ENCODE results near the gene WDR5B. TPM values are rescaled to one million over a fixed set of nuclear protein-coding genes. Genes with fewer than 3 reads are reported as not detected.

WDR5B gene
- polyA plus RNA-seq, 1 donor (not counting 4 experiments of a cell fraction or from before 2014, with no cell fraction given) = 4.0 TPM

- Histone ChIP-seq H3K4me2 (ENCODE audit: control insufficient read depth, extremely low read depth, insufficient read depth, low read depth, low read length) (no peak overlapping the region), H3K4me3 (ENCODE audit: control insufficient read depth in 2 of 3, extremely low read depth in 1 of 3, insufficient read depth in 2 of 3, low read depth in 1 of 3, low read length in 3 of 3) (no peak overlapping the region), H3K79me2 (ENCODE audit: control insufficient read depth, insufficient read depth, low read length) (no peaks in the 10 kb centered on the region), H3K27ac (ENCODE audit: control insufficient read depth, insufficient read depth, low read length) (no peak overlapping the region), H4K20me1 (ENCODE audit: control insufficient read depth, extremely low read depth, insufficient read depth, low read length) (no peaks in the 10 kb centered on the region), H3K36me3 (ENCODE audit: control insufficient read depth in 2 of 2, extremely low read depth in 1 of 2, insufficient read depth in 2 of 2, low read length in 2 of 2) (no peaks in the 10 kb centered on the region), H3K27me3 (ENCODE audit: control insufficient read depth, extremely low read depth, insufficient read depth, low read length) (no peaks in the 10 kb centered on the region), H3K4me1 (ENCODE audit: control insufficient read depth, extremely low read depth, insufficient read depth, low read length) (peaks cover 9% of the 10 kb centered on the region), H2AFZ (ENCODE audit: control insufficient read depth, low read length) (no peak overlapping the region), H3K9me1 (ENCODE audit: control insufficient read depth, extremely low read depth, insufficient read depth, low read length) (no peaks in the 10 kb centered on the region), H3K9ac (ENCODE audit: control insufficient read depth, extremely low read depth, insufficient read depth, low read length) (no peak overlapping the region), H3K9me3 (ENCODE audit: control insufficient read depth, low read depth, low read length) (no peaks in the 10 kb centered on the region)
- no peak for TF ChIP-seq EZH2 (IDR thresholded peaks at IDR 0.05; ENCODE audit: low read length)
- no peak for TF ChIP-seq CTCF (optimal IDR thresholded peaks at IDR 0.05 in 1 of 3, IDR thresholded peaks at IDR 0.05 in 1 of 3, conservative IDR thresholded peaks at IDR 0.05 in 1 of 3; ENCODE audit: extremely low read depth in 1 of 3, insufficient read depth in 2 of 3, low read length in 3 of 3)
- dilution Hi-C loops (cut with MboI; ENCODE audit: extremely low pct_ligation_motif_present, low sequenced_read_pairs) = no loop called here
- FAIRE-seq (no peak), DNase-seq (ENCODE audit: low read depth, low spot score) (no peak)
Measured at GRCh38 chr3:122397201-122397600, 18.7 kb downstream of the WDR5B start.

- H3K27ac ChIP-seq (ENCODE audit: control insufficient read depth, insufficient read depth, low read length) = no peak overlapping the region
- no peaks in the 10 kb centered on the region for H4K20me1 ChIP-seq (ENCODE audit: control insufficient read depth, extremely low read depth, insufficient read depth, low read length)
- H3K27me3 ChIP-seq (ENCODE audit: control insufficient read depth, extremely low read depth, insufficient read depth, low read length) = no peaks in the 10 kb centered on the region
- H2AFZ ChIP-seq (ENCODE audit: control insufficient read depth, low read length) = no peak overlapping the region
- peaks cover 9% of the 10 kb centered on the region for H3K4me1 ChIP-seq (ENCODE audit: control insufficient read depth, extremely low read depth, insufficient read depth, low read length)
- no peaks in the 10 kb centered on the region for H3K9me3 ChIP-seq (ENCODE audit: control insufficient read depth, low read depth, low read length)
- DNase-seq (ENCODE audit: low read depth, low spot score) (no peak), FAIRE-seq (no peak)
- no peaks in the 10 kb centered on the region for H3K79me2 ChIP-seq (ENCODE audit: control insufficient read depth, insufficient read depth, low read length)
- TF ChIP-seq EZH2 (IDR thresholded peaks at IDR 0.05; ENCODE audit: low read length) (no peak), CTCF (optimal IDR thresholded peaks at IDR 0.05 in 1 of 3, IDR thresholded peaks at IDR 0.05 in 1 of 3, conservative IDR thresholded peaks at IDR 0.05 in 1 of 3; ENCODE audit: extremely low read depth in 1 of 3, insufficient read depth in 2 of 3, low read length in 3 of 3) (no peak)
- H3K36me3 ChIP-seq (ENCODE audit: control insufficient read depth in 2 of 2, extremely low read depth in 1 of 2, insufficient read depth in 2 of 2, low read length in 2 of 2) = no peaks in the 10 kb centered on the region
- no peak overlapping the region for H3K4me3 ChIP-seq (ENCODE audit: control insufficient read depth in 2 of 3, extremely low read depth in 1 of 3, insufficient read depth in 2 of 3, low read depth in 1 of 3, low read length in 3 of 3)
- H3K4me2 ChIP-seq (ENCODE audit: control insufficient read depth, extremely low read depth, insufficient read depth, low read depth, low read length) = no peak overlapping the region
- H3K9ac ChIP-seq (ENCODE audit: control insufficient read depth, extremely low read depth, insufficient read depth, low read length) = no peak overlapping the region
- H3K9me1 ChIP-seq (ENCODE audit: control insufficient read depth, extremely low read depth, insufficient read depth, low read length) = no peaks in the 10 kb centered on the region
- dilution Hi-C loops (cut with MboI; ENCODE audit: extremely low pct_ligation_motif_present, low sequenced_read_pairs) = no loop called here
Measured at GRCh38 chr3:122396511-122396910, 19.4 kb downstream of the WDR5B start.
